Upper lobe of left lung (tissue), 6 donors: ENCODE data around the gene CTSL. TPM values are rescaled to one million over a fixed set of nuclear protein-coding genes. Genes with fewer than 3 reads are reported as not detected.

Experiments
- ATAC-seq, 2 donors: fragments of 200-7000 bp; cut with Tn5 transposase; one replicate each; pipeline ENCODE4 v1.9.1; 2022; ENCODE audit warnings: mild to moderate bottlenecking in 2 of 2, moderate library complexity in 2 of 2; ENCODE audit not compliant: low FRiP score in 2 of 2
- DNase-seq, 2 donors: peaks; one replicate each; pipeline ENCODE4 v3.0.0-alpha.2; 2019 to 2020
- H3K27ac ChIP-seq, 4 donors: fragments of 200-600 bp; sonication (generic); one replicate each; pipeline ENCODE4 v1.5.1; 2016 to 2019
- H3K27me3 ChIP-seq, 4 donors: fragments of 200-600 bp; sonication (generic); one replicate each; pipeline ENCODE4 v1.5.1; 2017 to 2019
- H3K36me3 ChIP-seq, 4 donors: fragments of 200-600 bp; sonication (generic); one replicate each; pipeline ENCODE4 v1.5.1; 2016 to 2019
- H3K4me1 ChIP-seq, 4 donors: fragments of 200-600 bp; sonication (generic); one replicate each; pipeline ENCODE4 v1.5.1; 2018 to 2019
- H3K4me3 ChIP-seq, 4 donors: fragments of 200-600 bp; sonication (generic); one replicate each; pipeline ENCODE4 v1.5.1; 2017 to 2019; ENCODE audit warnings: mild to moderate bottlenecking in 2 of 4, moderate library complexity in 1 of 4
- H3K9me3 ChIP-seq, 4 donors: fragments of 200-600 bp; sonication (generic); one replicate each; pipeline ENCODE4 v1.5.1; 2018 to 2019
- EP300 ChIP-seq, 4 donors: sonication (generic); formaldehyde crosslinking; IDR thresholded peaks; one replicate each; pipeline ENCODE4 v1.5.1; 2017; ENCODE audit warnings: antibody characterized with exemption in 4 of 4, control low read depth in 2 of 4
- POLR2A ChIP-seq, 4 donors: fragments of 450-650 bp; IDR thresholded peaks; one replicate each; pipeline ENCODE4 v1.5.1; 2016 to 2017; ENCODE audit warnings: antibody characterized with exemption in 4 of 4, mild to moderate bottlenecking in 2 of 4
- POLR2AphosphoS5 ChIP-seq, 2 donors: sonication (generic); formaldehyde crosslinking; IDR thresholded peaks; one replicate each; pipeline ENCODE4 v1.5.1; 2017; ENCODE audit warnings: antibody characterized with exemption in 2 of 2
- WGBS, 2 donors: methylation state at CpG; one replicate each; pipeline ENCODE4 v1.1.5; 2017 to 2018; 5-methylcytosine and 5-hydroxymethylcytosine counted together
- total RNA-seq, 6 donors: library from RNA; depleted of rRNA in 4 of 6; stranded (reverse); fragments of >200 nt in 4 of 6; gene quantifications; one replicate each; pipeline versions ENCODE4 v1.1.0 to v1.2.1, GENCODE V29; 2016 to 2021
- TF ChIP-seq, protein P1 (sequence below), 6 experiments: fragments of 450-650 bp in 4 of 6; fragments of 200-600 bp in 2 of 6; sonication (generic) in 2 of 6; IDR thresholded peaks; one replicate each; pipeline ENCODE4 v1.5.1; 2016 to 2019; ENCODE audit warnings: antibody characterized with exemption in 6 of 6
- donor health status: DM: no; HTN: no; CAD: no; lungs with moderate emphysema.
- donor health status: DM: no; HTN: yes; CAD: no; lungs with severe emphysema.

Gene CTSL
- total RNA-seq, 6 donors from 2014 or later: 71.4 to 198 (median 144) TPM

DNA sequence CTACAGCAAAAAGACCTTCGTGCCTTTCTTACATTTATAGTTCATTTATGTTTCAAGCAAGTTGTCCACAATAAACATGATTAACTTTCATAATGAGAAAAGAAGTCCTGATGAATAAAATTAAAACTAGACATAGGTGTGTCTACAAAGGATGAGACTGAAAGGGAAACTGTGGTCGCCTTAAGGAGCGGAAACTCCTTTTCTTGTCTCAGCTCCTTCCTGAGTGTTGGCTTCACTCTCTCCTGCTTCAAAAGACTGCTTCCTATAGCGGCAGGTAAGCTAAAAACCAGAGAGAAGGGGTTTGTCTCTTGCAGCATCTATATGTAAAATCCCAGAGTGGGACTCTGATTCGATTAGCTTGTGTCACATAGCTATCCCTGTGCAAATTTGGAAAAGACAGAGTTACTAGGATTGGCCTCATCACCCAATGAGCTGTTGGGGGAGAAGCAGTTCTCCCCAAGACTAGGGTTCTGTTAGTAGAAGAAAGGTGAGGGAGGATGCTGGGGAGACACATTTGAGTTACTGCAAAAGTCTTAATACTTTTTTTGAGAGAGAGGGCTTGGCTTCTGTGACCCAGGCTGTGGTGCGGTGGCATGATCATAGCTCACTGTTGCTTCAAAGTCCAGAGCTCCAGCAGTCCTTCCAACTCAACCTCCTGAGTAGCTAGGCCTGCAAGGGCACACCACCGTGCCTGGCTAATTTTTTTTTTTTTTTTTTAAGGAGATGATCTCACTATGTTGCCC lies 16.8 kb upstream of the CTSL start:
- H3K36me3 ChIP-seq: peaks cover 8 to 24% (median 14%) of the 10 kb centered on the region in 4 donors
- DNase-seq (no peak), ATAC-seq (no peak)
- 86 to 88% methylated on average over 7 of the region's 7 CpGs for WGBS, 2 donors
- H3K9me3 ChIP-seq: no peaks in the 10 kb centered on the region
- H3K27ac ChIP-seq: no peak overlapping the region
- H3K4me3 ChIP-seq: no peak overlapping the region
- no peaks in the 10 kb centered on the region for H3K27me3 ChIP-seq
- no peak for TF ChIP-seq EP300 (IDR thresholded peaks at IDR 0.05)
- H3K4me1 ChIP-seq: peaks cover 0 to 10% (median 5%) of the 10 kb centered on the region in 4 donors

DNA sequence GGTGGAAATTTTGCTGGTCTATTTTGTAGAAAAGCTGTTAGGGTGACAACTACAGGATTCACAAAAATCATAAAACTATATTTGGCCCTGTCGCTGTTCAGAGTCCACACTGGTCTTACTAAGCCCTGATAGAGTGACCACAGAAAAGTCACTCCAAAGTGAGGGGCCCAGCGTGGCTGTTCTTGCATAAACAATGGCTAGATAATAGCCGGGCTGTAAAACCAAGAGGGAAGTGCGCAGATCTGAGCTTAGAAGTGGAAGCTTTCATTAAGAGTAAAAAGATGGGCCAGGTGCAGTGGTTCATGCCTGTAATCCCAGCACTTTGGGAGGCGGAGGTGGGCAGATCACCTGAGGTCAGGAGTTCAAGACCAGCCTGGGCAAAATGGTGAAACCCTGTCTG lies 15.5 kb upstream of the CTSL start:
- no peak for TF ChIP-seq POLR2A (IDR thresholded peaks at IDR 0.05)
- no peak for TF ChIP-seq POLR2AphosphoS5 (IDR thresholded peaks at IDR 0.05)
- no peak for TF ChIP-seq EP300 (IDR thresholded peaks at IDR 0.05)
- TF ChIP-seq, protein P1, sequence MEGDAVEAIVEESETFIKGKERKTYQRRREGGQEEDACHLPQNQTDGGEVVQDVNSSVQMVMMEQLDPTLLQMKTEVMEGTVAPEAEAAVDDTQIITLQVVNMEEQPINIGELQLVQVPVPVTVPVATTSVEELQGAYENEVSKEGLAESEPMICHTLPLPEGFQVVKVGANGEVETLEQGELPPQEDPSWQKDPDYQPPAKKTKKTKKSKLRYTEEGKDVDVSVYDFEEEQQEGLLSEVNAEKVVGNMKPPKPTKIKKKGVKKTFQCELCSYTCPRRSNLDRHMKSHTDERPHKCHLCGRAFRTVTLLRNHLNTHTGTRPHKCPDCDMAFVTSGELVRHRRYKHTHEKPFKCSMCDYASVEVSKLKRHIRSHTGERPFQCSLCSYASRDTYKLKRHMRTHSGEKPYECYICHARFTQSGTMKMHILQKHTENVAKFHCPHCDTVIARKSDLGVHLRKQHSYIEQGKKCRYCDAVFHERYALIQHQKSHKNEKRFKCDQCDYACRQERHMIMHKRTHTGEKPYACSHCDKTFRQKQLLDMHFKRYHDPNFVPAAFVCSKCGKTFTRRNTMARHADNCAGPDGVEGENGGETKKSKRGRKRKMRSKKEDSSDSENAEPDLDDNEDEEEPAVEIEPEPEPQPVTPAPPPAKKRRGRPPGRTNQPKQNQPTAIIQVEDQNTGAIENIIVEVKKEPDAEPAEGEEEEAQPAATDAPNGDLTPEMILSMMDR (IDR thresholded peaks at IDR 0.05): no peak
- H3K27ac ChIP-seq: no peak overlapping the region
- ATAC-seq (no peak), DNase-seq (no peak)
- peaks cover 8 to 24% (median 14%) of the 10 kb centered on the region in 4 donors for H3K36me3 ChIP-seq
- WGBS, 2 donors: 77 to 86% methylated on average over 5 of the region's 5 CpGs
- H3K9me3 ChIP-seq: no peaks in the 10 kb centered on the region
- H3K4me1 ChIP-seq: peaks cover 0 to 17% (median 10%) of the 10 kb centered on the region in 4 donors
- H3K27me3 ChIP-seq: no peaks in the 10 kb centered on the region
- no peak overlapping the region for H3K4me3 ChIP-seq

DNA sequence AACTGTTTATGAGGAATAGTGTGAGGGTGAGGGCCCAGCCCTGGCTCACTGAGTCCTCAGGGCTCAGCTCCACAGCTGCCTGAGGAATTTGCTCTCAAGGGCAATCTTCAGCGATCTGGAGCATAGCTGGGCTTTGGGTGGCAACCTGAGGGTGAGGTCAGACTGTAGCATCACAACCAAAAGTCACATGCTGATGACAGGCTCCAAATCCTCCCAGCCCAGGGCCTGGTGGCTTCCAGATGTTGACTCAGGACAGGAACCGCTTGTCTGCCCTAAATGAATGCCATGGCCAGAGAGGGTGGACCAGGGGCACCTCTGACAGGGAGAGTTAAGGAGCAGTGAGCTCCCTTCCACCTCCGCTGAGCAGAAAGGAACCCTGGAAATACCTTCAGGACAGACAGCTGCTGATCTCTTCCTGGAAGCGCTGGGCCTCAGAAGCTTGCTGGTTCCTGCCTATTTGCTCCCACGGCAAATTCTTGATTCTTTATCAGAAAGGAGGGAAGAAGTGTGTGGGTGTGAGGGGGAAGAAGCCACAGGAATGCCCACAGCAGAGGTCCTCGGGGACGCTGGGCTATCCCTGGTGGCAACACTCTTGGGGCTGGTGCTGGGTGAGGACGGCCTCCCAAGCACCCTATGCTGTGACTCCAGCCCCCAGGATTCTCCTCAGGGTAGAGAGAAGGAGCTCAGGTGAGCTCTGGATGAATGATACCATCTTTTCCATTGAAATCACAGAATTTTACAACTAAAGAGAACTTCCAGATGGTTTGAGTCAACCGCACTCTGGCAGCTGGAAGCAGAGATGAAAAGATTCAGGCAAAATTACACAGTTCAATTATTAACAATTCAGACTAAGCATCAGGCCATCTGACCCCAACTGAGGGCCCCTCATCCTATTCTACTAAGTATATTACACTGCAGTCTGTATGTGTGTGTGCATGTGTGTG lies 13.8 kb upstream of the CTSL start:
- no peaks in the 10 kb centered on the region for H3K9me3 ChIP-seq
- H3K36me3 ChIP-seq: peaks cover 0 to 10% (median 2%) of the 10 kb centered on the region in 4 donors
- peaks cover 0 to 17% (median 10%) of the 10 kb centered on the region in 4 donors for H3K4me1 ChIP-seq
- WGBS, 2 donors: 55 to 58% methylated on average over 8 to 9 of the region's 9 CpGs
- ATAC-seq (peak; percentile 50 to 72), DNase-seq (peak in 1 of 2 donors; percentile 55)
- H3K27me3 ChIP-seq: no peaks in the 10 kb centered on the region
- H3K27ac ChIP-seq: peak overlapping the region; percentile 48 to 78 (median 64)
- no peak overlapping the region for H3K4me3 ChIP-seq
- TF ChIP-seq EP300 (IDR thresholded peaks at IDR 0.05) (no peak), POLR2A (IDR thresholded peaks at IDR 0.05) (peak in 1 of 4 donors; percentile 51)

DNA sequence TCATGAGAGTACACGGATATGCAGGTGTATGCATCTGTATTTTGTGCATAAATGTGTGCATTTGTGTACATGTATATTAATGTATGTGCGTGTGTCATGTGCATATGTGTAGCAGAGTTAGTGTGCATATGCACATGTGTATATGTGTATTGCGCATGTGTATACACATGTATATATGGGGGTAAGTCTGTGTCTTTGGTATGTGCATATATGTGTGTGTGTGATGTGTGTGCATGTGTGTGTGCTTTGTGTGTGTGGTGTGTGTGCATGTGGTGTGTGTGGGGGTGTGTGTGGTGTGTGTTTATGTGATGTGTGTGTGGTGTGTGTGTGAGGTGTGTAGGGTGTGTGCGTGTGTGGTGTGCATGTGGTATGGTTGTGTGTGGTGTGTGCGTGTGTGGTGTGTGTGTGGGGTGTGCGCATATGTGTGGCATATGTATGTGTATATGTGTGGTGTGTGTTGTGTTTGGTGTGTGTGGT lies 13.1 kb upstream of the CTSL start:
- no peak for TF ChIP-seq EP300 (IDR thresholded peaks at IDR 0.05)
- TF ChIP-seq, protein P1 (IDR thresholded peaks at IDR 0.05): no peak
- TF ChIP-seq POLR2AphosphoS5 (IDR thresholded peaks at IDR 0.05): no peak
- TF ChIP-seq POLR2A (IDR thresholded peaks at IDR 0.05): no peak
- 87 to 90% methylated on average over 6 of the region's 6 CpGs for WGBS, 2 donors
- Histone ChIP-seq H3K4me1 (peaks cover 0 to 17% (median 10%) of the 10 kb centered on the region in 4 donors), H3K27me3 (no peaks in the 10 kb centered on the region), H3K36me3 (peaks cover 0 to 6% (median 0%) of the 10 kb centered on the region in 4 donors), H3K9me3 (no peaks in the 10 kb centered on the region), H3K4me3 (no peak overlapping the region), H3K27ac (peak overlapping the region in 3 of 4 donors; percentile 43 to 78 (median 58))
- DNase-seq: no peak
- ATAC-seq: peak; percentile 1 to 48

DNA sequence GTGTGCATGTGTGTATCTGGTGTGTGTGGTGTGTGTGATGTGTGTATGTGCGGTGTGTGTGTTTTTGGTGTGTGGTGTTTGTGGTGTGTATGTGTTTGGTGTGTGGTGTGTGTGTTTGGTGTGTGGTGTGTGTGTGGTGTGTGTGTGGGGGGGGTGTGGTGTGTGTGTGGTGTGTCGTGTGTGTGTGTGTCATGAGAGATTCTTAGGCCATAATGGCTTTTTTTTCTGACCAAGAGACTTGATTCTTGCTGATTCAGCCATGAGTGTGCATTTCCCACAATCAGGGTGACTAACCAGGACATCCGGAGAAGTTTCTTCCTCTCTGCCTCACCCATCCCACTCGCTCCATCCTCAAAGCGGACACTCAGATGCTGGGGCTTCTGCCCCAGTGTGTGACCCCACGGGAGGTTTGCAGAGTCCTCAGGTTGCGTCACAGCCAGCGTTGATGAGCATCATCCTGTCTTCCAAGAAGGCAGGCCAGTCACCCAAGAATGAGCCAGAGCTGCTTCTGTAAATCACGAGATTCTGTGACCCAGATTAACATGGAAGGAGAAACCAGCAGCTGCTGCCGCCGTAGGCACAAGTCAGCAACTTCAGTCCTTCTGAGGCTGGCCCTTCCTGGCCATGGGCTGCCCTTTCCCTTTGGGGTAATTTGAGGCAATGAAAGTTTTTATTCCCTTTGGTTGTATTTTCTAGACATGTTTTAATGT lies 12.5 kb upstream of the CTSL start:
- H3K27ac ChIP-seq: peak overlapping the region; percentile 12 to 78 (median 50)
- TF ChIP-seq POLR2A (IDR thresholded peaks at IDR 0.05) (peak in 1 of 4 donors; percentile 48), EP300 (IDR thresholded peaks at IDR 0.05) (peak in 3 of 4 donors; percentile 57 to 82 (median 79)), POLR2AphosphoS5 (IDR thresholded peaks at IDR 0.05) (peak; percentile 73 to 96)
- TF ChIP-seq, protein P1 (IDR thresholded peaks at IDR 0.05): peak in 1 of 6 experiments; percentile 4
- H3K36me3 ChIP-seq: peaks cover 0 to 6% (median 0%) of the 10 kb centered on the region in 4 donors
- peak in 1 of 2 donors; percentile 88 for DNase-seq
- H3K27me3 ChIP-seq: no peaks in the 10 kb centered on the region
- no peaks in the 10 kb centered on the region for H3K9me3 ChIP-seq
- H3K4me3 ChIP-seq: no peak overlapping the region
- H3K4me1 ChIP-seq: peaks cover 0 to 17% (median 10%) of the 10 kb centered on the region in 4 donors
- ATAC-seq: peak; percentile 76 to 95
- WGBS, 2 donors: 46 to 54% methylated on average over 5 to 11 of the region's 11 CpGs
